ENCODE results near the gene CFAP161. TPM values are rescaled to one million over a fixed set of nuclear protein-coding genes. Genes with fewer than 3 reads are reported as not detected.

Gene CFAP161
- total RNA-seq (2022) (not detected in 2 replicates), Bru-seq, nascent RNA (percentile 15 among the genes with signal in this experiment), BruChase-seq, experiment 1, labeled RNA remaining after a 6-hour chase (percentile 61 among the genes with signal in this experiment), BruChase-seq, experiment 2, labeled RNA remaining after a 2-hour chase (percentile 51 among the genes with signal in this experiment)
- long read RNA-seq = 0 reads

- Mint-ChIP-seq H3K27me3 (ENCODE audit: insufficient read depth, unreplicated experiment) (no peaks in the 10 kb centered on the region), H3K4me1 (ENCODE audit: insufficient read depth, unreplicated experiment) (no peaks in the 10 kb centered on the region), H3K9me3 (ENCODE audit: unreplicated experiment) (no peaks in the 10 kb centered on the region), H3K4me3 (ENCODE audit: unreplicated experiment) (no peak within 1 kb of the TSS), H3K27ac (ENCODE audit: low read depth, unreplicated experiment) (no peak within 1 kb of the TSS), H3K36me3 (ENCODE audit: insufficient read depth, unreplicated experiment) (peaks cover 1% of the 10 kb centered on the region)
- ChIA-PET POLR2A (no interaction called here), CTCF (interaction anchor here (0.7 to 1.0 kb wide), 2 partner anchors 46 to 132 kb away, joined by 3 read pairs; no protein-coding TSS in a partner anchor)
- TF ChIP-seq CTCF (IDR thresholded peaks at IDR 0.05; ENCODE audit: unreplicated experiment) = no peak
- BruUV-seq (replicated peaks) = no TSS peak
- intact Hi-C loops (cut with micrococcal nuclease) = no loop called here
- no peak for DNase-seq (ENCODE audit: unreplicated experiment)
Measured at GRCh38 chr15:81133782-81134461, at the start of gene CFAP161. TSS of gene CFAP161 (plus strand) at chr15:81134270. CDS start at chr15:81134330, 60 bp downstream.

GRCh38 chr15:81084716-81085115 is 49.4 kb upstream of the CFAP161 start:
- Mint-ChIP-seq H3K27me3 (ENCODE audit: insufficient read depth, unreplicated experiment) (peaks cover 6% of the 10 kb centered on the region), H3K4me3 (ENCODE audit: unreplicated experiment) (no peak overlapping the region), H3K36me3 (ENCODE audit: insufficient read depth, unreplicated experiment) (no peaks in the 10 kb centered on the region), H3K4me1 (ENCODE audit: insufficient read depth, unreplicated experiment) (no peaks in the 10 kb centered on the region), H3K27ac (ENCODE audit: low read depth, unreplicated experiment) (no peak overlapping the region), H3K9me3 (ENCODE audit: unreplicated experiment) (no peaks in the 10 kb centered on the region)
- POLR2A ChIA-PET = no interaction called here
- no peak for TF ChIP-seq CTCF (IDR thresholded peaks at IDR 0.05; ENCODE audit: unreplicated experiment)
- CTCF ChIA-PET = interaction anchor here (0.7 kb wide), 1 partner anchor 1930 kb away, joined by 7 read pairs; no protein-coding TSS in a partner anchor
- BruUV-seq (replicated peaks) = no TSS peak
- intact Hi-C loops (cut with micrococcal nuclease) = no loop called here
- no peak for DNase-seq (ENCODE audit: unreplicated experiment)

GRCh38 chr15:81085213-81085612 is 48.9 kb upstream of the CFAP161 start:
- POLR2A ChIA-PET = no interaction called here

More at GRCh38 chr15:81085213-81085612, 48.9 kb upstream of the CFAP161 start:
- H3K36me3 Mint-ChIP-seq (ENCODE audit: insufficient read depth, unreplicated experiment) = no peaks in the 10 kb centered on the region
- CTCF ChIA-PET = no interaction called here
- no peaks in the 10 kb centered on the region for H3K4me1 Mint-ChIP-seq (ENCODE audit: insufficient read depth, unreplicated experiment)
- no peak overlapping the region for H3K27ac Mint-ChIP-seq (ENCODE audit: low read depth, unreplicated experiment)
- no TSS peak for BruUV-seq (replicated peaks)
- intact Hi-C loops (cut with micrococcal nuclease) = no loop called here
- no peaks in the 10 kb centered on the region for H3K9me3 Mint-ChIP-seq (ENCODE audit: unreplicated experiment)
- H3K4me3 Mint-ChIP-seq (ENCODE audit: unreplicated experiment) = no peak overlapping the region
- TF ChIP-seq CTCF (IDR thresholded peaks at IDR 0.05; ENCODE audit: unreplicated experiment) = no peak
- DNase-seq (ENCODE audit: unreplicated experiment) = no peak
- peaks cover 10% of the 10 kb centered on the region for H3K27me3 Mint-ChIP-seq (ENCODE audit: insufficient read depth, unreplicated experiment)

All from MCF 10A (cell line).